Measurements from ENCODE around the gene RAP1A. TPM values are rescaled to one million over a fixed set of nuclear protein-coding genes. Genes with fewer than 3 reads are reported as not detected.

The RAP1A gene
- total and polyA plus RNA-seq, 2 donors (not counting 3 experiments of a cell fraction or from before 2014, with no cell fraction given) = 17.8 to 56.4 TPM

DNA sequence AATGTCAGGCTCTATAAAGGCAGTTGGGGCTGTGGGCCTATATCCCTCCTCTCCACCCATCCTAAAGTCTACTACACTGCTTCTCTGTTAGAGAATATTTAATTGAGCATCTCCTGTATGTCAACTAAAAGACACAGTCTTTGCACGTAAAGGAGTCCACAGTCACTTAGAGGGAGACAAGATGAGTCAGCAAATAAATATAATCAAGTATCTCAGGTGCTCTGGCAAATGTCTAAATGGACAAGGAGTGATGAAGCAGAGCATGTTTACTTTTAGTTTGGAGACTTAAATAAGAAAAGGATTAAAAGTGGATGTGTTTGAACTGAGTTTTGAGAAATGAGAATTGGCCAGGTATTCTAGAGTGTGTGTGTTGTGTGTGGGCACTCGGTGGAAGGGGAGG is 41.8 kb upstream of the RAP1A start:
- FAIRE-seq = no peak
- Histone ChIP-seq H4K20me1 (replicated peaks; ENCODE audit: control insufficient read depth, extremely low read depth, insufficient read depth, low read length) (no peaks in the 10 kb centered on the region), H2AFZ (ENCODE audit: low read depth, low read length) (no peak overlapping the region), H3K9me3 (replicated peaks; ENCODE audit: control insufficient read depth, insufficient read depth, low read length) (no peaks in the 10 kb centered on the region), H3K4me1 (ENCODE audit: control insufficient read depth, extremely low read depth, insufficient read depth, low read length) (no peaks in the 10 kb centered on the region), H3K27me3 (ENCODE audit: control insufficient read depth in 2 of 2, insufficient read depth in 2 of 2, low read length in 2 of 2) (peaks cover 0 to 6% of the 10 kb centered on the region in 2 experiments), H3K79me2 (ENCODE audit: control insufficient read depth, insufficient read depth, low read length) (no peaks in the 10 kb centered on the region), H3K9me1 (replicated peaks; ENCODE audit: control insufficient read depth, extremely low read depth, insufficient read depth, low read length) (no peaks in the 10 kb centered on the region), H3K36me3 (ENCODE audit: control insufficient read depth in 2 of 2, extremely low read depth in 1 of 2, insufficient read depth in 2 of 2, low read length in 2 of 2) (no peaks in the 10 kb centered on the region), H3K4me3 (replicated peaks in 1 of 3; ENCODE audit: insufficient read depth in 1 of 3, low read depth in 1 of 3, low read length in 3 of 3) (no peak overlapping the region), H3K4me2 (ENCODE audit: insufficient read depth, low read length) (no peak overlapping the region), H3K27ac (ENCODE audit: insufficient read depth, low read depth, low read length) (no peak overlapping the region), H3K9ac (replicated peaks; ENCODE audit: extremely low read depth, insufficient read depth, low read length) (no peak overlapping the region)
- intact Hi-C loops (cut with micrococcal nuclease) = no loop called here
- dilution Hi-C loops (cut with MboI; ENCODE audit: extremely low pct_ligation_motif_present, low sequenced_read_pairs) = no loop called here
- TF ChIP-seq, protein P1, sequence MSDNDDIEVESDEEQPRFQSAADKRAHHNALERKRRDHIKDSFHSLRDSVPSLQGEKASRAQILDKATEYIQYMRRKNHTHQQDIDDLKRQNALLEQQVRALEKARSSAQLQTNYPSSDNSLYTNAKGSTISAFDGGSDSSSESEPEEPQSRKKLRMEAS (IDR thresholded peaks at IDR 0.05; ENCODE audit: insufficient read depth, insufficient read length) = no peak
- TF ChIP-seq MYC (IDR thresholded peaks at IDR 0.05; ENCODE audit: low read depth, low read length) (no peak), POLR2A (IDR thresholded peaks at IDR 0.05; ENCODE audit: low read depth, low read length) (no peak), POLR2AphosphoS5 (IDR thresholded peaks at IDR 0.05; ENCODE audit: insufficient read depth, low read depth, low read length) (no peak), EZH2 (IDR thresholded peaks at IDR 0.05; ENCODE audit: borderline replicate concordance, low read depth, low read length, severe bottlenecking) (no peak), FOS (IDR thresholded peaks at IDR 0.05; ENCODE audit: borderline replicate concordance, insufficient read depth, low read length) (no peak), GATA2 (IDR thresholded peaks at IDR 0.05; ENCODE audit: insufficient read depth, insufficient read length, low read depth, low read length) (no peak), JUN (IDR thresholded peaks at IDR 0.05; ENCODE audit: borderline replicate concordance, insufficient read depth, insufficient read length, low read depth) (no peak)
- TF ChIP-seq, protein P2, sequence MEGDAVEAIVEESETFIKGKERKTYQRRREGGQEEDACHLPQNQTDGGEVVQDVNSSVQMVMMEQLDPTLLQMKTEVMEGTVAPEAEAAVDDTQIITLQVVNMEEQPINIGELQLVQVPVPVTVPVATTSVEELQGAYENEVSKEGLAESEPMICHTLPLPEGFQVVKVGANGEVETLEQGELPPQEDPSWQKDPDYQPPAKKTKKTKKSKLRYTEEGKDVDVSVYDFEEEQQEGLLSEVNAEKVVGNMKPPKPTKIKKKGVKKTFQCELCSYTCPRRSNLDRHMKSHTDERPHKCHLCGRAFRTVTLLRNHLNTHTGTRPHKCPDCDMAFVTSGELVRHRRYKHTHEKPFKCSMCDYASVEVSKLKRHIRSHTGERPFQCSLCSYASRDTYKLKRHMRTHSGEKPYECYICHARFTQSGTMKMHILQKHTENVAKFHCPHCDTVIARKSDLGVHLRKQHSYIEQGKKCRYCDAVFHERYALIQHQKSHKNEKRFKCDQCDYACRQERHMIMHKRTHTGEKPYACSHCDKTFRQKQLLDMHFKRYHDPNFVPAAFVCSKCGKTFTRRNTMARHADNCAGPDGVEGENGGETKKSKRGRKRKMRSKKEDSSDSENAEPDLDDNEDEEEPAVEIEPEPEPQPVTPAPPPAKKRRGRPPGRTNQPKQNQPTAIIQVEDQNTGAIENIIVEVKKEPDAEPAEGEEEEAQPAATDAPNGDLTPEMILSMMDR (IDR thresholded peaks at IDR 0.05; ENCODE audit: extremely low read depth in 1 of 2, insufficient read depth in 1 of 2, low read depth in 1 of 2, low read length in 2 of 2) = no peak
- BruUV-seq (replicated peaks) = no TSS peak
- CTCF ChIA-PET = no interaction called here
- POLR2A ChIA-PET = no interaction called here
- no peak for DNase-seq (ENCODE audit: low read depth, low spot score)
